ENCODE data around the gene RPUSD1. TPM values are rescaled to one million over a fixed set of nuclear protein-coding genes. Genes with fewer than 3 reads are reported as not detected.

RPUSD1 gene
- total and polyA plus RNA-seq, 9 donors: 11.1 to 18.6 (median 15.4) TPM; not detected in 1

DNA sequence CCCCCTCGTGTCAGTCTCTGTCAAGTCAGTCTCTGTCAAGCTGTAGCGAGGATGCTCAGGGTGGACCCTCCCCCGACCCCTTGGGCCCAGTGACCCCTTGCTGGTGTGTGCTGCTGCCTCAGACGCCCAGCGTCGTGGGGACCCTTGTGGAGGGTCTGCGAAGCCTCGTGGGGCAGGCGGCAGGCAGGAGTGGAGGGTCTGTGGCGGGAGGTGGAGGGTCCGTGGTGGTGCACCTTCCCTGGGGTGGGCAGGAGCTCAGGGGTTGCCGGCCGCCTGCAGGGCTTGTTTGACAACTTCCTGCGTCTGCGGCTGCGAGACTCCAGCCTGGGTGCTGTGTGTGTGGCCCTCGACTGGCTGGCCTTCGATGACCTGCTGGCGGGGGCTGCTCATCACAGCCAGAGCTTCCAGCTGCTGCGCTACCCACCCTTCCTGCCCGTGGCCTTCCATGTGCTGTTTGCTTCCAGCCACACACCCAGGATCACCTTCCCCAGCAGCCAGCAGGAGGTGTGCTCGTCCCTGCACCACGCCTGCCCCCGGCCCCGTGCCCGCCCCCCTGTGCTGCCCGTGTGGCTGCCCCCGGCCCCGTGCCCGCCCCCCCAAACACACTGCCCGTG, 6.8 kb upstream of the RPUSD1 start:
- DNase-seq: no peak
- Histone ChIP-seq H3K36me3 (no peaks in the 10 kb centered on the region), H3K4me3 (no peak overlapping the region), H3K9me3 (peaks cover 0 to 10% of the 10 kb centered on the region in 2 donors), H3K27ac (no peak overlapping the region), H3K4me1 (ENCODE audit: insufficient read depth) (no peaks in the 10 kb centered on the region), H3K27me3 (no peaks in the 10 kb centered on the region)
- 67 to 82% (median 81%) methylated on average over 16 to 31 of the region's 31 CpGs for WGBS, 3 donors
- TF ChIP-seq POLR2A (IDR thresholded peaks at IDR 0.05) (no peak), EP300 (IDR thresholded peaks at IDR 0.05) (no peak)
- TF ChIP-seq, protein P1, sequence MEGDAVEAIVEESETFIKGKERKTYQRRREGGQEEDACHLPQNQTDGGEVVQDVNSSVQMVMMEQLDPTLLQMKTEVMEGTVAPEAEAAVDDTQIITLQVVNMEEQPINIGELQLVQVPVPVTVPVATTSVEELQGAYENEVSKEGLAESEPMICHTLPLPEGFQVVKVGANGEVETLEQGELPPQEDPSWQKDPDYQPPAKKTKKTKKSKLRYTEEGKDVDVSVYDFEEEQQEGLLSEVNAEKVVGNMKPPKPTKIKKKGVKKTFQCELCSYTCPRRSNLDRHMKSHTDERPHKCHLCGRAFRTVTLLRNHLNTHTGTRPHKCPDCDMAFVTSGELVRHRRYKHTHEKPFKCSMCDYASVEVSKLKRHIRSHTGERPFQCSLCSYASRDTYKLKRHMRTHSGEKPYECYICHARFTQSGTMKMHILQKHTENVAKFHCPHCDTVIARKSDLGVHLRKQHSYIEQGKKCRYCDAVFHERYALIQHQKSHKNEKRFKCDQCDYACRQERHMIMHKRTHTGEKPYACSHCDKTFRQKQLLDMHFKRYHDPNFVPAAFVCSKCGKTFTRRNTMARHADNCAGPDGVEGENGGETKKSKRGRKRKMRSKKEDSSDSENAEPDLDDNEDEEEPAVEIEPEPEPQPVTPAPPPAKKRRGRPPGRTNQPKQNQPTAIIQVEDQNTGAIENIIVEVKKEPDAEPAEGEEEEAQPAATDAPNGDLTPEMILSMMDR (IDR thresholded peaks at IDR 0.05): no peak
- intact Hi-C loops (cut with DNase I): no loop called here

DNA sequence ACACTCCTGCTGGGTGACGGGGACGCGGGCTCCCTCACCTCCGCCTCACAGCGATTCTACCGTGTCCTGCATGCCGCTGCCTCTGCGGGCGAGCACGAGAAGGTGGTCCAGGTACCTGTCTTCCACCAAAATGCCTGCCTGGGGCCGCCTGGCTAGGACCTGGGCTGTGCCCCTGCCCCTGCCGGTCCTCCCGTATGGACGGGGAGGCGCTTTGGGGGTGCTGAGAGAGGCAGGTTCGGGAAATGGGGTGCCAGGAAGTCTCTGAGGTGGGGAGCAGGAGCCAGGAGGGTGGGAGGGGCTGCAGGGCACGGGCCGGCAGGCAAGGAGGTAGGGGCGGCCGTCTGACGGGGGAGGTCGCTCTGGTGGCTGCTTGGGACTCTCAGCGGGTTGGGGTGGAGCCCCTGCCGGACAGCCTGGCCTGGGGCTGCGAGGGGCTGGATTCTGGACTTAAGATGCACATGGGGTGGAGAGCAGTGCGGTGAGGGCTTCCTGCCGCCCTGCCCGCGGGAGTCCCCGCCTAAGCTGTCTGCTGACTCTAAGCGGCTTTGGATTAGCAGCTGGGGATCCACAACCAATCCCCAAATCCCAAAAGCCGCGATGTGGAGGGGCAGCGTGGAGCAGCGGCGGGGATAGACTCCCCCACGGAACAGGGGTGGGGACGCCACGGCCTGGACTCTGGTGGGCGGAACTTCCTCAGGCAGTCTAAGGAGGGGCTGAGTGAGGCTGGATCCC, 6.1 kb upstream of the RPUSD1 start:
- no peak for DNase-seq
- Histone ChIP-seq H3K27ac (no peak overlapping the region), H3K4me1 (ENCODE audit: insufficient read depth) (peaks cover 1% of the 10 kb centered on the region), H3K36me3 (no peaks in the 10 kb centered on the region), H3K4me3 (no peak overlapping the region), H3K9me3 (peaks cover 0 to 10% of the 10 kb centered on the region in 2 donors), H3K27me3 (no peaks in the 10 kb centered on the region)
- intact Hi-C loops (cut with DNase I): no loop called here
- no peak for TF ChIP-seq POLR2A (IDR thresholded peaks at IDR 0.05)
- WGBS, 3 donors: 87 to 88% (median 88%) methylated on average over 39 to 40 of the region's 40 CpGs

DNA sequence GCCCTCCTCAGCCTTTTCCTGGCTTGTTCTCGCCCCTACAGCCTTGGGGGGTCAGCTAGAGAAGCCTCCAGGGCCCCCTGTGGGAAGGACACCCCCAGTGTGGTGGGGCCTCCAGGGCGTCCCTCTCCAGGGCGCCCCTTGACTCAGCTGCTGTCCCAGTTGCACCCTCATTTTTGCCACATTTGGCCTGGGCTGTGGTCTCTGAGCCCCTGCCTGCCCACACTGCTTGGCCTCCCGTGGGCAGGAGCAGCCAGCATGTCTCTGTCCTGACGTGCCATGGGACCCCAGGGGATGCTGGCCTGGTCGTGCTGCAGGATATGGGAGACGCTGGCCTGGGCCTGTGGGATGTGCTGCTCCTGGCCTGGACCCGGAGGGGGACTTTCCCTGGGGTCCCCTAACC, 5.2 kb upstream of the RPUSD1 start:
- Histone ChIP-seq H3K36me3 (no peaks in the 10 kb centered on the region), H3K27me3 (no peaks in the 10 kb centered on the region), H3K4me1 (ENCODE audit: insufficient read depth) (peaks cover 5% of the 10 kb centered on the region), H3K4me3 (no peak overlapping the region), H3K27ac (no peak overlapping the region), H3K9me3 (peaks cover 0 to 8% of the 10 kb centered on the region in 2 donors)
- DNase-seq: no peak
- intact Hi-C loops (cut with DNase I): no loop called here
- TF ChIP-seq, protein P1 (IDR thresholded peaks at IDR 0.05): no peak
- TF ChIP-seq POLR2A (IDR thresholded peaks at IDR 0.05) (no peak), EP300 (IDR thresholded peaks at IDR 0.05) (no peak)
- 86 to 89% (median 87%) methylated on average over 7 to 8 of the region's 8 CpGs for WGBS, 3 donors

DNA sequence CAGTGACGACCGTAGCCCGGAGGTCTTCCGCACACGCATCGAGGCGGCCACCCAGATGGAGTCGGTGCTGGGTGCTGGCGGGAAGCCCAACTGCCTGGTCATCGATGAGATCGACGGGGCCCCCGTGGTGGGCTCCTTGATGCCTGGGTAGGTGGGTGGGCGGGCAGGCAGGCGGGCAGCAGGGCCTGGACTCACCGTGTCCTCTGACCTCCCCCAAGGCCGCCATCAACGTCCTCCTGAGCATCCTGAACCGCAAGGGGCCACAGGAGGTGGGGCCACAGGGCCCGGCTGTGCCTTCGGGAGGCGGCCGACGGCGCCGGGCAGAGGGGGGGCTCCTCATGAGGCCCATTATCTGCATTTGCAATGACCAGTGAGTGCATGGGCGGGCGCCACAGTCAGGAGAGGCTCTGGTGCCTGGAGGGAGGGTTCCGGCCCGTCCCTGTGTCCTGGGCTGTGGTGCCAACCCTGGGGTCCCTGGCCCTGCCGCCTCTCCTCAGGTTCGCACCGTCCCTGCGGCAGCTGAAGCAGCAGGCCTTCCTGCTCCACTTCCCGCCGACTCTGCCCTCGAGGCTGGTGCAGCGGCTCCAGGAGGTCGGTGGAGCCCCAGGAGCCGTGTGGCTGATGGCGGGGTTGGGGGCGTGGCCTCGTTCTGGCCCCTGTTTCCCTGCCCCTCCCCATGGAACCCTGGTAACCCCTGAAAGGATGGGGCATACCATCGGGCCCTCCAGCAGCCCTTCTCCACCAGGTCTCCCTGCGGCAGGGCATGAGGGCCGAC, 4.2 kb upstream of the RPUSD1 start:
- DNase-seq: no peak
- no peak overlapping the region for H3K4me3 ChIP-seq
- no peaks in the 10 kb centered on the region for H3K27me3 ChIP-seq
- H3K27ac ChIP-seq: no peak overlapping the region
- TF ChIP-seq, protein P1 (IDR thresholded peaks at IDR 0.05): no peak
- no peak for TF ChIP-seq POLR2A (IDR thresholded peaks at IDR 0.05)
- H3K9me3 ChIP-seq: no peaks in the 10 kb centered on the region
- 87 to 91% (median 91%) methylated on average over 36 to 46 of the region's 46 CpGs for WGBS, 3 donors
- H3K4me1 ChIP-seq (ENCODE audit: insufficient read depth): peaks cover 8% of the 10 kb centered on the region
- H3K36me3 ChIP-seq: no peaks in the 10 kb centered on the region
- intact Hi-C loops (cut with DNase I): no loop called here
